Measurements from ENCODE around the gene RCOR1. TPM values are rescaled to one million over a fixed set of nuclear protein-coding genes. Genes with fewer than 3 reads are reported as not detected.
"Not testable (repeated sequence)": the region's sequence is repeated elsewhere in the genome, so short reads cannot be mapped to it uniquely, and the experiment has no call there.

Gene RCOR1
- 10 to 100 TPM; 17.9 to 33.5 TPM for total RNA-seq
- total RNA-seq: 45.3 to 46.4 reads per million in 2 donors

GRCh38 chr14:102591944-102592762, at the start of gene RCOR1:
RCOR1 (plus strand) TSS chr14:102592649; CDS start chr14:102592887, 238 bp downstream.
- Mint-ChIP-seq H3K4me3 (peak within 1 kb of the TSS; percentile 95), H3K36me3 (ENCODE audit: low read depth) (no peaks in the 10 kb centered on the region), H3K27me3 (no peaks in the 10 kb centered on the region), H3K4me1 (peaks cover 17% of the 10 kb centered on the region), H3K27ac (peak within 1 kb of the TSS; percentile 85)
- H3K9me3 ChIP-seq (ENCODE audit: control insufficient read depth, low read length, poor library complexity, severe bottlenecking): no peaks in the 10 kb centered on the region
- ATAC-seq: peak; percentile 89
- DNase-seq: peak; percentile 95 to 99 (median 98)

GRCh38 chr14:102544046-102544746, 48.3 kb upstream of the RCOR1 start:
- Mint-ChIP-seq H3K36me3 (ENCODE audit: low read depth) (peaks cover 8% of the 10 kb centered on the region), H3K27me3 (peaks cover 36% of the 10 kb centered on the region), H3K4me3 (peak overlapping the region; percentile 41), H3K27ac (no peak overlapping the region), H3K4me1 (peaks cover 8% of the 10 kb centered on the region)
- ATAC-seq (no peak), DNase-seq (no peak)
- H3K9me3 ChIP-seq (ENCODE audit: control insufficient read depth, low read length, poor library complexity, severe bottlenecking): no peaks in the 10 kb centered on the region

DNA sequence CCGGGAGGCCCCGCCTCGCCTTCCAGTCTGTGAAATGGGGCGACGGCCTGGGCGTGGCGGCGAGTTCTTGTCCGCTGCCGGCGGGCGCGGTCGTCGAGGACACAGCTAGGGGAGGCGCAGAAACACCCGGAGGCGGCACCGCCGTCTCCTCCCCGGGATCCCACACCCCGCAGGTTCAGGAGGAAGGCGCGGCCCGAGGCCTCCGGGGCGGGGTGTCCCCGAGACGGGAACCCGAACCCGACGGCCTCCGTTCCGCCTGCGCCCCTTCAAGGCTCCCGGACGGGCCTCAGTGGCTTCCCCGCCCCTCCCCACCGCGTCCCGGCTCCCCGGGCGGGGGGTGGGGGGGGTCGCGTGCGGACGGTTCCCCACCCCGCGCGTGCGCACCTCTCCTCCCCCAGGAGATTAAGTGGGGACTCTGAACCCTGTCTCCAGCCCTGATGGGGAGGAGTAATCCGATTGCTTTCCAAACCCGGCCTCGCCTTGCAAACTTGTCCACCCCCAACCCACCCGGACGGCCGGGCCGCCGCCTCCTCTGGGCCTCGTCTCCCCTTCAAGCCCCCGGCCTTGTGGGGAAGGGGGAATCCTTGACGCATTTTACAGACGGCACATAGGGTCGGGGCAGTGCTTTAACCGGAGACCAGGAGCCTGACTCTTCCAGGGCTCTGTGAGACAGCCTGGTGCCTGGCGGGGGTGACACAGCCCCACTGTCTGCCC, 47.5 kb upstream of the RCOR1 start:
- peaks cover 36% of the 10 kb centered on the region for H3K27me3 Mint-ChIP-seq
- DNase-seq: peak in 1 of 3 donors; percentile 20
- peak overlapping the region; percentile 64 for H3K4me3 Mint-ChIP-seq
- peaks cover 8% of the 10 kb centered on the region for H3K4me1 Mint-ChIP-seq
- H3K9me3 ChIP-seq (ENCODE audit: control insufficient read depth, low read length, poor library complexity, severe bottlenecking): no peaks in the 10 kb centered on the region
- H3K27ac Mint-ChIP-seq: no peak overlapping the region
- peak; percentile 73 for ATAC-seq
- peaks cover 8% of the 10 kb centered on the region for H3K36me3 Mint-ChIP-seq (ENCODE audit: low read depth)

DNA sequence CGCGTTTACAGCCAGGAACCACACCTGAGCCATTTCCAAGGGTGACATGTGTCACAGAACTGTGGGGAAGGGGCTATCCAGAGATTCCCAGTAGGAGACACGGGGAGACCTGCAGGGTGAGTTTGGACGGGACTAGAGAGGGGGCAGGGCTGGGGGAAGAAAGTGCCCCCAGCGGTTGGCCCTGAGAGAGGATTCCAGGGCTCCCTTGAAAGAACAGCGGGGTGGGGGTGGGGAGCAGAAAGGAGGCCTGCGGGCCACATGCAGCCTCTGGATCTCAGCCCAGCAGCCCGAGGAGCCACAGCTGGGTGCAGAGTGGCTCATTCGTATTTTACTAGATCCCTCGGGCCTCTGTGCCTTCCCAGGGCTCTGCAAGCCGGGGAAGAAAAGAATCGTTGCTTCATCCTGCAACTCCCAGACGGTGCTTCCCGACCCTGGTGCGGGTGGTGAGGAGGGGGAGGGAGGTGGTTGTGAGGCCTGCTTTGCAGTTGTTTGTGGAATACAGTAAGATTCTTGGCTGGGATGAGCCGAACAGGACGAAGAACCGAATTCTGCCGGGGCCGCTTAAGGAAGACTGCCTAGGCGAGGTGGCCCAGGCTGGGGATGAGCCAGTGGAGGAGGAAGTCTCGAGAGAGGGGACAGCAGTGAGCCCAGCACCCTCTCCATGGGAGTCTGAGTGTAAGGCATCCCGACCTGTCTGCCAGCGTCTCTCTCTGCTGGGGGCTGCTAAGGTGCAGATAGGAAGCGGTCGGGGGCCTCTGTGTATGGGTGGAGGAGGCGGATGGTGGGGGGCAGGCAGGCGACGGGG, 46.8 kb upstream of the RCOR1 start:
- Mint-ChIP-seq H3K27me3 (peaks cover 41% of the 10 kb centered on the region), H3K4me1 (peaks cover 8% of the 10 kb centered on the region), H3K36me3 (ENCODE audit: low read depth) (peaks cover 8% of the 10 kb centered on the region), H3K4me3 (peak overlapping the region; percentile 64), H3K27ac (no peak overlapping the region)
- no peaks in the 10 kb centered on the region for H3K9me3 ChIP-seq (ENCODE audit: control insufficient read depth, low read length, poor library complexity, severe bottlenecking)
- DNase-seq: no peak
- no peak for ATAC-seq

DNA sequence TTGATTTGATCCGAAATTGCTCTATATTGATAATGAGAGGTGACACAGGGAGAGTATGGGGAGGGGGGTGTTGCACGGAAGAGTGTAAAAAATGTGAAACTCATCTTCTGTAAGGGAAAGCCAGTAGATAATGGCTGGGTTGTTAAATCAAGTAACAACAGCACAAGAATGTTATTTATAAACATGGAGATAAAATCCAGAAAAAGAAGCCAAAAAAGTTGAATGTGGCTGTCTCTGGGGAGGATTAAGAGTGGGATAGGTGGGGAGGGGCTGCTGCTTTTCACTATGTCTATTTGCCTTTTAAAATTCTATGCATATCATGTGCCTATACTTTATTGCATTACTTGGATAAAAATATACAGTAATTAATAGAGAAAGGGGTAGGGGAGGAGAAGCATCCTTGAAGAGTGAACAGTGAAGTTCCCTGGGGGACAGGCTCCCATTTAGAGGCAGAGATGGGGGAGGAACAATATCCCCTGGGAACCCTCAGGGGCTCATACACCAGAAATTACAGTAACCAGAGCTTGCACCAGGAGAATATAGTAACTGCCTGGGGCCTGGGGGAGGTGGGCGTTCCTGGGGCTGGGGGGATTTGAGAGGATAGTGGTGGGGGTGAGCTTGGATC, 43.7 kb upstream of the RCOR1 start:
- DNase-seq: no peak
- ATAC-seq: no peak
- peaks cover 6% of the 10 kb centered on the region for H3K36me3 Mint-ChIP-seq (ENCODE audit: low read depth)
- peaks cover 44% of the 10 kb centered on the region for H3K27me3 Mint-ChIP-seq
- no peak overlapping the region for H3K4me3 Mint-ChIP-seq
- no peak overlapping the region for H3K27ac Mint-ChIP-seq
- no peaks in the 10 kb centered on the region for H3K9me3 ChIP-seq (ENCODE audit: control insufficient read depth, low read length, poor library complexity, severe bottlenecking)
- H3K4me1 Mint-ChIP-seq: peaks cover 8% of the 10 kb centered on the region

DNA sequence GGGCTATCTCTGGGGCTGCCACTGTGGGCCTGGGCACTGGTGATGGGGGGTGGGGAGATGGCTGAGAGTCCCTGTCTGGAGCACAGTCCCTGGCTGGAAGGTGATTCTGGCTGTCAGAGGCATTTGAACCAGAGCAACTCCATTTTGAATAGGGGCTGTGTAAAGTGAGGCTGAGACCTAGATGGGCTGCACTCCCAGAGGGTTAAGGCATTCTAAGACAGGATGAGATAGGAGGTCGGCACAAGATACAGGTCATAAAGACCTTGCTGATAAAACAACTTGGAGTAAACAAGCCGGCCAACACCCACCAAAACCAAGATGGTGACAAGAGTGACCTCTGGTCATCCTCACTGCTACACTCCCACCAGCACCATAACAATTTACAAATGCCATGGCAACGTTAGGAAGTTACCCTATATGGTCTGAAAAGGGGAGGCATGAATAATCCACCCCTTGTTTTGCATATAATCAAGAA, 41.5 kb upstream of the RCOR1 start:
- H3K27me3 Mint-ChIP-seq: peaks cover 34% of the 10 kb centered on the region
- H3K36me3 Mint-ChIP-seq (ENCODE audit: low read depth); ATAC-seq; H3K4me1 Mint-ChIP-seq; H3K9me3 ChIP-seq (ENCODE audit: control insufficient read depth, low read length, poor library complexity, severe bottlenecking); DNase-seq; H3K4me3 Mint-ChIP-seq; H3K27ac Mint-ChIP-seq: not testable (repeated sequence)

DNA sequence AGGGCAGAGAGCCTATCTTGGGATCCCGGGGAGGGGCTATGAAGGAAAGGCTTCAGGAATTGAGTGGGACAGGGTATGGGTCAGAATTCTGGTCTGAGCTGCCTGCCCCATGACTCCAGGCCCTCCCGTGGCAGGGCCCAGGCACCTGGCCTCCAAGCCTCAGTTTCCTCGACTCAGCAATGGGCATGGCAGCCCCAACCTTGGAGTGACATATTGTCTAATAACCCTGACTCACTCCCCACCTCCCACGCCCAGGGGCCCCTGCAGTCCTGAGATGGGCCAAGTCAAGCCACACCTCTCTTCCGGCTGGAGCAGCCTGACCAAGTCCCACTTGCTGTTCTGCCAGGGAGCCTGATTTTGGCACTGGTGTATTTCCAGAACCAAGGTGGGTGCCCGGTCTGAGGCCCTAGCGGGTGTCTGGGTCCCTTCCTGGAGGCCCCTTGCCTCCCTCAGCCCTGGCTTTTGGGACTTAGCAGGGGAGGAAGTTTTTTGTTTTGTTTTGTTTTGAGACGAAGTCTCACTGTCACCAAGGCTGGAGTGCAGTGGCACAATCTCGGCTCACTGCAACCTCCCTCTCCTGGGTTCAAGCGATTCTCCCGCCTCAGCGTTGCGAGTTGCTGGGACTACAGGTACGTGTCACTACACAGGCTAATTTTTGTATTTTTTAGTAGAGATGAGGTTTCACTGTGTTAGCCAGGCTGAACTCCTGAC, 40.3 kb upstream of the RCOR1 start:
- DNase-seq: no peak
- H3K4me1 Mint-ChIP-seq: no peaks in the 10 kb centered on the region
- no peak for ATAC-seq
- peaks cover under 1% of the 10 kb centered on the region for H3K36me3 Mint-ChIP-seq (ENCODE audit: low read depth)
- H3K4me3 Mint-ChIP-seq: no peak overlapping the region
- no peaks in the 10 kb centered on the region for H3K9me3 ChIP-seq (ENCODE audit: control insufficient read depth, low read length, poor library complexity, severe bottlenecking)
- H3K27ac Mint-ChIP-seq: no peak overlapping the region
- H3K27me3 Mint-ChIP-seq: peaks cover 26% of the 10 kb centered on the region

- DNase-seq (peak; percentile 30 to 46 (median 42)), ATAC-seq (peak; percentile 93)
- no peaks in the 10 kb centered on the region for H3K36me3 Mint-ChIP-seq (ENCODE audit: low read depth)
- H3K4me1 Mint-ChIP-seq: no peaks in the 10 kb centered on the region
- H3K27me3 Mint-ChIP-seq: peaks cover 8% of the 10 kb centered on the region
- no peaks in the 10 kb centered on the region for H3K9me3 ChIP-seq (ENCODE audit: control insufficient read depth, low read length, poor library complexity, severe bottlenecking)
- peak overlapping the region; percentile 82 for H3K4me3 Mint-ChIP-seq
- peak overlapping the region; percentile 27 for H3K27ac Mint-ChIP-seq
These were observed 37.3 kb upstream of the RCOR1 start for GRCh38 chr14:102554821-102555819.

GRCh38 chr14:102556098-102556677, 36.3 kb upstream of the RCOR1 start:
- Mint-ChIP-seq H3K4me1 (no peaks in the 10 kb centered on the region), H3K27me3 (no peaks in the 10 kb centered on the region), H3K4me3 (no peak overlapping the region), H3K36me3 (ENCODE audit: low read depth) (no peaks in the 10 kb centered on the region), H3K27ac (peak overlapping the region; percentile 27)
- ATAC-seq (no peak), DNase-seq (no peak)
- no peaks in the 10 kb centered on the region for H3K9me3 ChIP-seq (ENCODE audit: control insufficient read depth, low read length, poor library complexity, severe bottlenecking)

DNA sequence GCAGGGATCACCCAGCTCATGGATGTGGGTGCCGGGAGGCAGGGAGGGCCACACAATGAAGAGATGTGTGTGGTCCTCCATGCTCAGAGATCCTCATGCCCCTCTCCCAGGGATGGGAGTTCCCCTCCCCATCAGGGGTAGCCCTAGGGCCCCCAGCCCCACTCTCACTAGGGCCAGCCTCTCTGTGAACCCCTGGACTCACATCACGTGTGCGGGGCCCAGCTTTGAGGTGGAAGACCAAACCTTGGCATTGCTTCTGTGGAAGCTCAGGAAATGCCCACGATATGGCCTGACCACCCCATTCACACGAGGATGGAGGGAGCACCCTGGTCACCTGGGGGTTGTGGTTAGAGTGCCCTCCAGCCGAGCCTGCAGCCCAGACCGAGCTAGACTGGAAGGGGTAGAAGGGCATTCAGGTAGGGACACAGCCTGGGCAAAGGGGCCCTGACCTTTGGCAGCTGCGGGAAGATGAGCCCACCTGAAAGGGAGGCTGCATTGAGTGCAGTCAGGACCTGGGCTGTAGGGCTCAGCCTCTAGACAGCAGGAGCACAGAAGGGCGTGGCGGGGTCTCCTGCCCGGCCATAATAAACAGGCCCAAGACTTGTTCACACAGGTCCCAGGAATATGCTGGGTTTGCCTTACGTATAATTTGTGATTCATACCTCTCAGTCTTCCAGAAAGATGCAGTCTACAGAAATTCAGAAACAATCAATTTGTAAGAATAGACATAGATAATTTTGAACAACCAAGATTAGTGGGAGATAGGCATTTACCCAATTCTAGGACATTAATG, 34.8 kb upstream of the RCOR1 start:
- H3K36me3 Mint-ChIP-seq (ENCODE audit: low read depth): no peaks in the 10 kb centered on the region
- no peak overlapping the region for H3K27ac Mint-ChIP-seq
- no peak for ATAC-seq
- H3K9me3 ChIP-seq (ENCODE audit: control insufficient read depth, low read length, poor library complexity, severe bottlenecking): no peaks in the 10 kb centered on the region
- H3K4me1 Mint-ChIP-seq: no peaks in the 10 kb centered on the region
- peak overlapping the region; percentile 25 for H3K4me3 Mint-ChIP-seq
- no peak for DNase-seq
- H3K27me3 Mint-ChIP-seq: no peaks in the 10 kb centered on the region
